ENCODE measurements around the gene BCAS3.

The BCAS3 gene

DNA sequence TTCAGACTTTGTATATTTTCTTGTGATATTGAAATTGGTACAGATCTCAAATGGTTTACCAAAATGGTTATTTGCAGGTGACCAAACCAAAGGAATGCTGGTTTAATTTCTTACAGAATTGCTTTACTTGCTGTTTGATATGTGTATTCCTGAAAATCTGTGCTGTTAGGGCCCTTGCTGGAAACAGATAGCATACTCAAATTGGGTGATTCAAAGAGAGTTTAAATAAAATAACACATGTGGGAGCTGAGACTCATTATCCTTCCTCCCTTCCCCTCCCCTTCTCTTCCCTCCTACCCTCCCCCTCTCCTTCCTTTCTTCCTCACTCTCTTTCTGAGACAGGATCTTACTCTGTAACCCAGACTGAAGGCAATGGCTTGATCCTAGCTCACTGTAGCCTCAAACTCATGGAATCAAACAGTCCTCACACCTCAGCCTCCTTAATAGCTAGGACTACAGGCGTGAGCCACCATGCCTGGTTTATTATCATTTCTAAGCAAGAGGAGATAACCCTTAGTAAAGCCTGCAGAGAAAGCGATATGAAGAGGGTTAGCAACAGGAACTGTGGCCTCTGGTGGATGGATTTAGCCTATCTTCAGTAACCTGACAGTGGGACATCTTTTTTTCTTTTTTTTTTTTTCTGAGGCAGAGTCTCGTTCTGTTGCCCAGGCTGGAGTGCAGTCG, 141.9 kb downstream of the BCAS3 start:
- ChIA-PET CTCF (no interaction called here), POLR2A (no interaction called here)
- no peaks in the 10 kb centered on the region for H3K36me3 ChIP-seq (ENCODE audit: control insufficient read depth in 4 of 4, insufficient read depth in 4 of 4, low read length in 3 of 4)
- H3K27me3 ChIP-seq (replicated peaks in 2 of 5; ENCODE audit: control insufficient read depth in 4 of 5, insufficient read depth in 5 of 5, low read length in 4 of 5), result no peaks in the 10 kb centered on the region
- no peaks in the 10 kb centered on the region for H3K4me1 ChIP-seq (ENCODE audit: control extremely low read depth in 1 of 4, control insufficient read depth in 4 of 4, insufficient read depth in 4 of 4, low read length in 3 of 4)
- 89% methylated on average over 2 of the region's 4 CpGs for WGBS (ENCODE audit: insufficient coverage)
- no peak overlapping the region for H3K27ac ChIP-seq (ENCODE audit: insufficient read depth in 1 of 2, low read depth in 1 of 2, low read length in 2 of 2, poor library complexity in 1 of 2, severe bottlenecking in 2 of 2)
- DNase-seq, result no peak
- H3K9me3 ChIP-seq (ENCODE audit: control extremely low read depth in 1 of 5, control insufficient read depth in 4 of 5, insufficient read depth in 2 of 5, low read depth in 1 of 5, low read length in 4 of 5), result peaks cover 0 to 2% (median 0%) of the 10 kb centered on the region in 5 experiments
- no peak overlapping the region for H3K4me3 ChIP-seq (ENCODE audit: control insufficient read depth in 1 of 7, extremely low read depth in 1 of 7, insufficient read depth in 4 of 7, low read depth in 2 of 7, low read length in 6 of 7)

GRCh38 chr17:60823515-60823914, 145.9 kb downstream of the BCAS3 start:
- Histone ChIP-seq H3K9me3 (ENCODE audit: control extremely low read depth in 1 of 5, control insufficient read depth in 4 of 5, insufficient read depth in 2 of 5, low read depth in 1 of 5, low read length in 4 of 5) (no peaks in the 10 kb centered on the region), H3K36me3 (ENCODE audit: control insufficient read depth in 4 of 4, insufficient read depth in 4 of 4, low read length in 3 of 4) (no peaks in the 10 kb centered on the region), H3K4me3 (ENCODE audit: control insufficient read depth in 1 of 7, extremely low read depth in 1 of 7, insufficient read depth in 4 of 7, low read depth in 2 of 7, low read length in 6 of 7) (no peak overlapping the region), H3K27me3 (replicated peaks in 2 of 5; ENCODE audit: control insufficient read depth in 4 of 5, insufficient read depth in 5 of 5, low read length in 4 of 5) (no peaks in the 10 kb centered on the region), H3K27ac (ENCODE audit: insufficient read depth in 1 of 2, low read depth in 1 of 2, low read length in 2 of 2, poor library complexity in 1 of 2, severe bottlenecking in 2 of 2) (no peak overlapping the region), H3K4me1 (ENCODE audit: control extremely low read depth in 1 of 4, control insufficient read depth in 4 of 4, insufficient read depth in 4 of 4, low read length in 3 of 4) (no peaks in the 10 kb centered on the region)
- CTCF ChIA-PET, result no interaction called here
- no peak for DNase-seq
- POLR2A ChIA-PET, result no interaction called here
- 95% methylated on average over 2 of the region's 5 CpGs for WGBS (ENCODE audit: insufficient coverage)

GRCh38 chr17:60825351-60825750, 147.7 kb downstream of the BCAS3 start:
- Histone ChIP-seq H3K9me3 (ENCODE audit: control extremely low read depth in 1 of 5, control insufficient read depth in 4 of 5, insufficient read depth in 2 of 5, low read depth in 1 of 5, low read length in 4 of 5) (no peaks in the 10 kb centered on the region), H3K27ac (ENCODE audit: insufficient read depth in 1 of 2, low read depth in 1 of 2, low read length in 2 of 2, poor library complexity in 1 of 2, severe bottlenecking in 2 of 2) (no peak overlapping the region), H3K4me1 (ENCODE audit: control extremely low read depth in 1 of 4, control insufficient read depth in 4 of 4, insufficient read depth in 4 of 4, low read length in 3 of 4) (no peaks in the 10 kb centered on the region), H3K27me3 (replicated peaks in 2 of 5; ENCODE audit: control insufficient read depth in 4 of 5, insufficient read depth in 5 of 5, low read length in 4 of 5) (no peaks in the 10 kb centered on the region), H3K4me3 (ENCODE audit: control insufficient read depth in 1 of 7, extremely low read depth in 1 of 7, insufficient read depth in 4 of 7, low read depth in 2 of 7, low read length in 6 of 7) (no peak overlapping the region), H3K36me3 (ENCODE audit: control insufficient read depth in 4 of 4, insufficient read depth in 4 of 4, low read length in 3 of 4) (no peaks in the 10 kb centered on the region)
- CTCF ChIA-PET, result no interaction called here
- POLR2A ChIA-PET, result no interaction called here
- DNase-seq, result no peak
- no CpG with 5 or more reads among the region's 1 CpG for WGBS (ENCODE audit: insufficient coverage)

- CTCF ChIA-PET, result no interaction called here
Measured at GRCh38 chr17:60827943-60828342, 150.3 kb downstream of the BCAS3 start.

DNA sequence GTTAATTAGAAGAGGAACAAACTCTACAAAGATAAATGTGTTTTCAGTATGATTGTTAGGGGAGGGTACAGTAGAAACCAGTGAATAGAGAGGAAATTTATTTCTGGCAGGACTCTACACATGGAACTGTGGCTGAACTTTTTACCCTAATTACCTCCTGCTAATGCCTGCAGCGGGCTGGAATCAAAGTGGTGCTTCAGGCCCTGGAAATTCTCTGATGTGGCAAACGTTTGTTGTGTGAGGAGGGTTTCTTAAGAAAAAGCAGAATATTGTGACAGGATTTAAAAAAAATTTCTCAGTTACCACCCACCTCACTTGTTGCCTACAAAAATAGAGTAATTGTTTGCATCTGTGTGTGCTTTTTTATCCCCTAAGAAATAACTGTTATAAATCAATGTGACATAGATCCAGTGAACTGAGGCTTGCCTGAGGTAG, 154.5 kb downstream of the BCAS3 start:
- POLR2A ChIA-PET, result interaction anchor here (0.7 kb wide), 1 partner anchor 1947 kb away, joined by 4 read pairs; no protein-coding TSS in a partner anchor
- WGBS (ENCODE audit: insufficient coverage), result no CpG with 5 or more reads among the region's 2 CpGs

More at GRCh38 chr17:60827943-60828342, 150.3 kb downstream of the BCAS3 start:
- POLR2A ChIA-PET, result no interaction called here
- Histone ChIP-seq H3K27me3 (replicated peaks in 2 of 5; ENCODE audit: control insufficient read depth in 4 of 5, insufficient read depth in 5 of 5, low read length in 4 of 5) (no peaks in the 10 kb centered on the region), H3K4me1 (ENCODE audit: control extremely low read depth in 1 of 4, control insufficient read depth in 4 of 4, insufficient read depth in 4 of 4, low read length in 3 of 4) (no peaks in the 10 kb centered on the region), H3K27ac (ENCODE audit: insufficient read depth in 1 of 2, low read depth in 1 of 2, low read length in 2 of 2, poor library complexity in 1 of 2, severe bottlenecking in 2 of 2) (no peak overlapping the region), H3K36me3 (ENCODE audit: control insufficient read depth in 4 of 4, insufficient read depth in 4 of 4, low read length in 3 of 4) (no peaks in the 10 kb centered on the region), H3K4me3 (ENCODE audit: control insufficient read depth in 1 of 7, extremely low read depth in 1 of 7, insufficient read depth in 4 of 7, low read depth in 2 of 7, low read length in 6 of 7) (no peak overlapping the region), H3K9me3 (ENCODE audit: control extremely low read depth in 1 of 5, control insufficient read depth in 4 of 5, insufficient read depth in 2 of 5, low read depth in 1 of 5, low read length in 4 of 5) (no peaks in the 10 kb centered on the region)
- no peak for DNase-seq

DNA sequence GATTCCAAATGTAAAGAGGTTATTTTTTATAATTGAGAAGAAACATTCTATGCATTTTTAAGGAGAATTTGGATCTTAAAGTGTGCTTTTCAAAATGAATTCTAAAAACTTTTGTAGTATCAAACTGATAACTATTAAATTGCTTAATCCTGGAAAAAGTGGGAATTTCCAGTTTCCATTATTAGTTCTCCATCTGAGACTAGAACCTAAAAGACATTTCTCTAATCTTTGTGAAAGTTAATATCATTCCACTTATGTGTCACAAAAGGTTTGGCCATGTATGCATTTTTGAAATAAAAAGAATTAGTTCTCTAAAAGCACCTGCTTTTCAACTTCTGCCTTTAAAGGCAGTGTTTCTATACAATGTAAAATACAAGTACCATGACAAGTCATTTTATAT, 155.0 kb downstream of the BCAS3 start:
- Histone ChIP-seq H3K36me3 (ENCODE audit: control insufficient read depth in 4 of 4, insufficient read depth in 4 of 4, low read length in 3 of 4) (no peaks in the 10 kb centered on the region), H3K4me3 (ENCODE audit: control insufficient read depth in 1 of 7, extremely low read depth in 1 of 7, insufficient read depth in 4 of 7, low read depth in 2 of 7, low read length in 6 of 7) (no peak overlapping the region), H3K9me3 (ENCODE audit: control extremely low read depth in 1 of 5, control insufficient read depth in 4 of 5, insufficient read depth in 2 of 5, low read depth in 1 of 5, low read length in 4 of 5) (no peaks in the 10 kb centered on the region), H3K27ac (ENCODE audit: insufficient read depth in 1 of 2, low read depth in 1 of 2, low read length in 2 of 2, poor library complexity in 1 of 2, severe bottlenecking in 2 of 2) (no peak overlapping the region), H3K27me3 (replicated peaks in 2 of 5; ENCODE audit: control insufficient read depth in 4 of 5, insufficient read depth in 5 of 5, low read length in 4 of 5) (no peaks in the 10 kb centered on the region), H3K4me1 (ENCODE audit: control extremely low read depth in 1 of 4, control insufficient read depth in 4 of 4, insufficient read depth in 4 of 4, low read length in 3 of 4) (no peaks in the 10 kb centered on the region)
- ChIA-PET POLR2A (no interaction called here), CTCF (no interaction called here)
- no peak for DNase-seq

More for the DNA sequence above, 154.5 kb downstream of the BCAS3 start:
- Histone ChIP-seq H3K4me1 (ENCODE audit: control extremely low read depth in 1 of 4, control insufficient read depth in 4 of 4, insufficient read depth in 4 of 4, low read length in 3 of 4) (no peaks in the 10 kb centered on the region), H3K9me3 (ENCODE audit: control extremely low read depth in 1 of 5, control insufficient read depth in 4 of 5, insufficient read depth in 2 of 5, low read depth in 1 of 5, low read length in 4 of 5) (no peaks in the 10 kb centered on the region), H3K27ac (ENCODE audit: insufficient read depth in 1 of 2, low read depth in 1 of 2, low read length in 2 of 2, poor library complexity in 1 of 2, severe bottlenecking in 2 of 2) (no peak overlapping the region), H3K4me3 (ENCODE audit: control insufficient read depth in 1 of 7, extremely low read depth in 1 of 7, insufficient read depth in 4 of 7, low read depth in 2 of 7, low read length in 6 of 7) (no peak overlapping the region), H3K27me3 (replicated peaks in 2 of 5; ENCODE audit: control insufficient read depth in 4 of 5, insufficient read depth in 5 of 5, low read length in 4 of 5) (no peaks in the 10 kb centered on the region), H3K36me3 (ENCODE audit: control insufficient read depth in 4 of 4, insufficient read depth in 4 of 4, low read length in 3 of 4) (no peaks in the 10 kb centered on the region)
- CTCF ChIA-PET, result no interaction called here
- DNase-seq, result no peak

DNA sequence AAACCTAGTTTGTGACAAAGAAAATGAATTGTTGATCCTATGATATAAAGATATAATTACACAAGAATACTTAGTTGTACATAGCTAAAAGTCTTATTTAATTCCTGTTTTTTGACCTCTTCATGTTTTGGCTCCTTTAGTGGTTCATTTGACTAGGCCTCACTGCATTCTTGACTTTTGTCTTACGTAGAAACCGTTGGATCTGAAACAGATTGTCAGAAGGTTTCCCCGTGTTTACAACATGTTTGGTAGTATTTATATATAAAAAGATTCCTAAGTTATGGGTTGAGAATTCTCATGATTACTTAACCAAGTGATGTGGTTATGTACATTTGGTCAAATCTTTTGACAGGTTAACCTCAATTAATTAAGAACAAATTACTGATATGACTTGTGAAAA, 162.8 kb downstream of the BCAS3 start:
- H3K27me3 ChIP-seq (replicated peaks in 2 of 5; ENCODE audit: control insufficient read depth in 4 of 5, insufficient read depth in 5 of 5, low read length in 4 of 5), result no peaks in the 10 kb centered on the region
- no peak for DNase-seq
- no peak overlapping the region for H3K27ac ChIP-seq (ENCODE audit: insufficient read depth in 1 of 2, low read depth in 1 of 2, low read length in 2 of 2, poor library complexity in 1 of 2, severe bottlenecking in 2 of 2)
- no peak overlapping the region for H3K4me3 ChIP-seq (ENCODE audit: control insufficient read depth in 1 of 7, extremely low read depth in 1 of 7, insufficient read depth in 4 of 7, low read depth in 2 of 7, low read length in 6 of 7)
- CTCF ChIA-PET, result no interaction called here
- no peaks in the 10 kb centered on the region for H3K4me1 ChIP-seq (ENCODE audit: control extremely low read depth in 1 of 4, control insufficient read depth in 4 of 4, insufficient read depth in 4 of 4, low read length in 3 of 4)
- H3K9me3 ChIP-seq (ENCODE audit: control extremely low read depth in 1 of 5, control insufficient read depth in 4 of 5, insufficient read depth in 2 of 5, low read depth in 1 of 5, low read length in 4 of 5), result no peaks in the 10 kb centered on the region
- no CpG with 5 or more reads among the region's 3 CpGs for WGBS (ENCODE audit: insufficient coverage)
- POLR2A ChIA-PET, result no interaction called here
- H3K36me3 ChIP-seq (ENCODE audit: control insufficient read depth in 4 of 4, insufficient read depth in 4 of 4, low read length in 3 of 4), result no peaks in the 10 kb centered on the region

All from common myeloid progenitor, CD34-positive (primary cell).